ENCODE measurements around the gene TM7SF3.

GRCh38 chr12:27013611-27014084 lies 536 bp downstream of the TM7SF3 start:
- no peak for TF ChIP-seq EZH2phosphoT487 (IDR thresholded peaks at IDR 0.05; ENCODE audit: insufficient read depth, low read depth)
- TF ChIP-seq EZH2 (IDR thresholded peaks at IDR 0.05; ENCODE audit: insufficient read depth, poor library complexity, severe bottlenecking): no peak

Measured in GM23248 (cell line).